ENCODE results near the gene DCAF12L1. TPM values are rescaled to one million over a fixed set of nuclear protein-coding genes. Genes with fewer than 3 reads are reported as not detected.

The DCAF12L1 gene
- total RNA-seq, 3 donors from 2014 or later = not detected

- intact Hi-C loops (cut with DNase I, micrococcal nuclease) = no loop called here
- ATAC-seq (no peak), DNase-seq (peak in 1 of 3 donors; percentile 41)
- H3K9me3 ChIP-seq = peaks cover 3% of the 10 kb centered on the region
- H3K4me1 ChIP-seq (ENCODE audit: low read depth) = no peaks in the 10 kb centered on the region
- H3K4me3 ChIP-seq = no peak overlapping the region
- TF ChIP-seq, protein P1, sequence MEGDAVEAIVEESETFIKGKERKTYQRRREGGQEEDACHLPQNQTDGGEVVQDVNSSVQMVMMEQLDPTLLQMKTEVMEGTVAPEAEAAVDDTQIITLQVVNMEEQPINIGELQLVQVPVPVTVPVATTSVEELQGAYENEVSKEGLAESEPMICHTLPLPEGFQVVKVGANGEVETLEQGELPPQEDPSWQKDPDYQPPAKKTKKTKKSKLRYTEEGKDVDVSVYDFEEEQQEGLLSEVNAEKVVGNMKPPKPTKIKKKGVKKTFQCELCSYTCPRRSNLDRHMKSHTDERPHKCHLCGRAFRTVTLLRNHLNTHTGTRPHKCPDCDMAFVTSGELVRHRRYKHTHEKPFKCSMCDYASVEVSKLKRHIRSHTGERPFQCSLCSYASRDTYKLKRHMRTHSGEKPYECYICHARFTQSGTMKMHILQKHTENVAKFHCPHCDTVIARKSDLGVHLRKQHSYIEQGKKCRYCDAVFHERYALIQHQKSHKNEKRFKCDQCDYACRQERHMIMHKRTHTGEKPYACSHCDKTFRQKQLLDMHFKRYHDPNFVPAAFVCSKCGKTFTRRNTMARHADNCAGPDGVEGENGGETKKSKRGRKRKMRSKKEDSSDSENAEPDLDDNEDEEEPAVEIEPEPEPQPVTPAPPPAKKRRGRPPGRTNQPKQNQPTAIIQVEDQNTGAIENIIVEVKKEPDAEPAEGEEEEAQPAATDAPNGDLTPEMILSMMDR (IDR thresholded peaks at IDR 0.05) = no peak
- no peaks in the 10 kb centered on the region for H3K36me3 ChIP-seq (ENCODE audit: low read depth)
Observed at GRCh38 chrX:126551306-126551705, 1.3 kb downstream of the DCAF12L1 start.

DNA sequence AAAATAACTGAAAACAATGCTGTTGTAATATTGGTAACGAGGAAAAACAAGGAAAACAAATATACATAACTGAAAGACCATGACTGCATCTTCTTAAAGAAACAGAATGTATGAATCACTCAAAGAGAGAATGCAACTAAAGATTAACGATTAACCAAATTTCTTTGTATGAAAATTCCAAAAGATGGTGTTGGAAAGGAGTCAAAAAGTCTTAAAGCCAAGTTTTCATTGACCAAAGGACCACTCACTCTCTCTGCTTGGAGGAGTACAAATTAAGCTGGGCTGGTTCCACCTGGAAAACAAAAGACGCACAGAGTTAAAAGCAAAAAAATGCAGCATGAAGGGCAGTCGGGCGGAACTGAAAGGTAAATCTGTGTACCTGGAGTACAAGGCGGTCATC is 1.8 kb downstream of the DCAF12L1 start:
- Histone ChIP-seq H3K4me1 (ENCODE audit: low read depth) (no peaks in the 10 kb centered on the region), H3K4me3 (no peak overlapping the region), H3K36me3 (ENCODE audit: low read depth) (no peaks in the 10 kb centered on the region), H3K9me3 (peaks cover 3% of the 10 kb centered on the region)
- intact Hi-C loops (cut with DNase I, micrococcal nuclease) = no loop called here
- DNase-seq = no peak
- ATAC-seq = no peak
- TF ChIP-seq, protein P1 (IDR thresholded peaks at IDR 0.05) = no peak

GRCh38 chrX:126509923-126510322 is 42.7 kb downstream of the DCAF12L1 start:
- no peak overlapping the region for H3K4me3 ChIP-seq
- no peak for ATAC-seq
- intact Hi-C loops (cut with DNase I, micrococcal nuclease) = no loop called here
- H3K4me1 ChIP-seq (ENCODE audit: low read depth) = no peaks in the 10 kb centered on the region
- no peaks in the 10 kb centered on the region for H3K36me3 ChIP-seq (ENCODE audit: low read depth)
- H3K9me3 ChIP-seq = no peaks in the 10 kb centered on the region
- TF ChIP-seq, protein P1 (IDR thresholded peaks at IDR 0.05) = no peak
- no peak for DNase-seq
